HG03159 (cell line): Measurements from ENCODE around the gene UBE2L5.
A peak's percentile ranks its signal among the peaks of the same experiment; 100 is the strongest.

ENCODE experiments used
- ATAC-seq: cut with Tn5 transposase; IDR thresholded peaks from one replicate; pipeline ENCODE4 v1.9.1; 2021; ENCODE audit warnings: mild to moderate bottlenecking, moderate library complexity; ENCODE audit not compliant: unreplicated experiment

Gene UBE2L5

DNA sequence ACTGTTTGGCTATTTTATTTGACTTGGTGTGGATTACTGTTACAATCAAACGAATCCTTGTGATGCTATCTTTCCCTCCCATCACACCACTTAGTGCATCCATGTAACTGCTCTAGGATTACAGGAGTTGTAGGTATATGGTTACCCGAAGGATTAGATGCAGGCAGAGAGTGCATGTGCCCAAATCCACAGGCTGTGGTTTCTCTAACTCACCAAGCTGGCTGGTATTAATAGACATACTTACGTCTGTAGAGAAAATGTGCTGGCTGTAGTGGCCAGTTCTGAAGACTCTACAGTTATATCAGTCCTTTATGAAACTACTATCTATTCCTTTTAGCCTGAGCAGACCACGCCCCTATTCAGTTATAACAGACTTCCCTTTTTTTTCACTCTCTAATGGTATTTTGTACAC, 44.6 kb downstream of the UBE2L5 start:
- ATAC-seq: no peak

DNA sequence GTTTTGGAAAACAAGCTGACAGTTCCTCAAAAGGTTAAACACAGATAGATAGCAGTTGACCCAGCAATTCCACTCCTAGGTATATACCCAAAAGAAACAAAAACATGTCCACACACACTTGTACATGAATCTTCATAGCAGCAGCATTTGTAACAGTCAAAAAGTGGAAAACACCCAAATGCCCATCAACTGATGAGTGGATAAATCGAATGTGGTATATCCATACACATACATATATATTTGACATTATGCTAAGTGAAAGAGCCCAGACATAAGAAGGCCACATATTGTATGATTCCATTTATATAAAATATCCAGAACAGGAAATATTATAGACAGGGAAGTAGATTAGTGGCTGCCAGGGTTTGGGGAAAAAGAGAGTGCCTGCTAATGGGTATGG, 51.4 kb downstream of the UBE2L5 start:
- ATAC-seq: no peak

DNA sequence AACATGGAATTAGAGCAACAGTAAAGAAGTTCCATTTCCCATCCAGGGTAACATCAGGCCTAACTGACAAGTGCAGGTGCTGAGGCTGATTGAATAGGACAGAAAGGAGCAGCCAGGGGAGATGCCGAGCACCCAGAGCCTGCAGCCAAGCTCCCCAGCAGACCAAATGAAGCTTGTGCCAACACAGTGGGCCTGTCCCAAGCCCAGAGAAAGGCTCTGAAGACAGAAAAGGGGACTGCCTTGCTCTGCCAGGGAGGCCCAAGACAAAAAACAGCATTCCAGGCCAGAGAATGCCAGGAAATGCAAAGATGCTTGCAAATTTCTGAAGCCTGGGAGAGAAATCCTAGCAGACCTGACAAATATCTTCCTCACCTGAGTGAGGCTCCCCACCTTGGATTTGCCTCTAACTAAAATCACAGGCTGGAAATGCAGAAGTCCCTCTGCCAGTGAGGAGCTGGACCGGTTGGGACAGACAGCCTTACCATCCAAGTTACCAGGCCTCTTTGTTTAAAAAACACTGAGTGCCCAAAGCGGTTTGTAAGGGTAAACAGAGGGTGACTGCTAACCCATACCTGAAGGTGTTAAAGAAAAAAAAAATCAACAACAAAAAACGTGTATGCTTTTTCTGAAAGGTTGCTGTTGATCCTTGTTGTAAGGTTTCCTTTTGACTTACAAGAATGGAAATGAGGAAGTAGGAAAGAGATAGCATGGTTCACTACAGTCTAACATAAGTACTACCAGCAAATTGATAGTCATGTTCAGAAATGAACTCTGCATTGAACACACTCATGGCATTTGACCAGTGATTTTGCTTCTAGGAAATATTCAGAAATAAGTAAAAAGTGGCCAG, 55.3 kb downstream of the UBE2L5 start:
- ATAC-seq: peak; percentile 92
